Cardiac muscle cell (in vitro differentiated cells and primary cell): ENCODE data around the gene DEK. TPM values are rescaled to one million over a fixed set of nuclear protein-coding genes. Genes with fewer than 3 reads are reported as not detected.

Experiments used
- DNase-seq, 2 donors: peaks; one replicate each; pipeline versions ENCODE4 v3.0.0 to v3.0.0-alpha.2; 2010 to 2017; ENCODE audit warnings: low read depth in 1 of 2, low spot score in 1 of 2
- H3K27ac ChIP-seq: fragments of 200-600 bp; sonication (generic); 2 replicates; pipeline ENCODE4 v1.5.1; 2016
- H3K27me3 ChIP-seq: fragments of 200-600 bp; sonication (generic); 2 replicates; pipeline ENCODE4 v1.6.0; 2016; ENCODE audit warnings: control low read depth
- H3K36me3 ChIP-seq: fragments of 200-600 bp; sonication (generic); 2 replicates; pipeline ENCODE4 v1.5.1; 2016; ENCODE audit warnings: control low read depth
- H3K4me1 ChIP-seq: fragments of 200-600 bp; sonication (generic); 2 replicates; pipeline ENCODE4 v1.8.1; 2017; ENCODE audit warnings: low read depth, mild to moderate bottlenecking, mixed run types
- H3K4me3 ChIP-seq: fragments of 200-600 bp; sonication (generic); 2 replicates; pipeline ENCODE4 v1.5.1; 2016; ENCODE audit warnings: mild to moderate bottlenecking
- H3K9me3 ChIP-seq: fragments of 200-600 bp; sonication (generic); 2 replicates; pipeline ENCODE4 v1.5.1; 2017; ENCODE audit warnings: low read depth, mild to moderate bottlenecking, control low read depth
- polyA plus RNA-seq: library from polyadenylated mRNA; unstranded; fragments of >200 nt; fragmentation: Nextera tagmentation; extraction: Ambion mirVana; gene quantifications from 2 replicates; pipeline ENCODE4 v1.2.1, GENCODE V29; 2016
- total RNA-seq: library from RNA; depleted of rRNA; stranded (reverse); fragments of >200 nt; gene quantifications from 2 replicates; pipeline ENCODE4 v1.2.3, GENCODE V29; 2016
- TF ChIP-seq, protein P1 (sequence below): IDR thresholded peaks from 2 replicates; pipeline ENCODE4 v1.5.1; 2012; ENCODE audit warnings: low read depth, mild to moderate bottlenecking, low read length

Gene DEK
- total and polyA plus RNA-seq, 2 experiments from 2014 or later = 80.8 to 128 TPM

DNA sequence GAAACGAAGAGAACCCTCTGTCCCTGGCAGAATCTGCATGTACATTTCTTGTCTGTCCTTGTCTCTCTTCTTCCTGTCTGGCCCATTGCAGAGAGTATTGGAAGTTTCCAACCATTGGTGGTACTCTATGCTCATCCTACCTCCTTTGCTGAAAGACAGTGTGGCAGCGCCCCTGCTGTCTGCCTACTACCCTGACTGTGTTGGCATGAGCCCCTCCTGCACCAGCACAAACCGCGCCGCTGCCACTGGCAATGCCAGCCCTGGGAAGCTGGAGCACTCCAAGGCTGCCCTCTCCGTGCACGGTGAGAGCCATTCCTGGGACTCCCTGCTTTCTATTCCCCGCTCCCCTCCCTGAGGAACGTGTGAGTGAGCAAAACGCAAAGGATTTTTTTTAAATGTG, 76.6 kb downstream of the DEK start:
- Histone ChIP-seq H3K9me3 (no peaks in the 10 kb centered on the region), H3K4me1 (peaks cover 12% of the 10 kb centered on the region), H3K4me3 (no peak overlapping the region), H3K27me3 (no peaks in the 10 kb centered on the region), H3K27ac (no peak overlapping the region), H3K36me3 (no peaks in the 10 kb centered on the region)
- no peak for DNase-seq
- TF ChIP-seq, protein P1, sequence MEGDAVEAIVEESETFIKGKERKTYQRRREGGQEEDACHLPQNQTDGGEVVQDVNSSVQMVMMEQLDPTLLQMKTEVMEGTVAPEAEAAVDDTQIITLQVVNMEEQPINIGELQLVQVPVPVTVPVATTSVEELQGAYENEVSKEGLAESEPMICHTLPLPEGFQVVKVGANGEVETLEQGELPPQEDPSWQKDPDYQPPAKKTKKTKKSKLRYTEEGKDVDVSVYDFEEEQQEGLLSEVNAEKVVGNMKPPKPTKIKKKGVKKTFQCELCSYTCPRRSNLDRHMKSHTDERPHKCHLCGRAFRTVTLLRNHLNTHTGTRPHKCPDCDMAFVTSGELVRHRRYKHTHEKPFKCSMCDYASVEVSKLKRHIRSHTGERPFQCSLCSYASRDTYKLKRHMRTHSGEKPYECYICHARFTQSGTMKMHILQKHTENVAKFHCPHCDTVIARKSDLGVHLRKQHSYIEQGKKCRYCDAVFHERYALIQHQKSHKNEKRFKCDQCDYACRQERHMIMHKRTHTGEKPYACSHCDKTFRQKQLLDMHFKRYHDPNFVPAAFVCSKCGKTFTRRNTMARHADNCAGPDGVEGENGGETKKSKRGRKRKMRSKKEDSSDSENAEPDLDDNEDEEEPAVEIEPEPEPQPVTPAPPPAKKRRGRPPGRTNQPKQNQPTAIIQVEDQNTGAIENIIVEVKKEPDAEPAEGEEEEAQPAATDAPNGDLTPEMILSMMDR = no peak

DNA sequence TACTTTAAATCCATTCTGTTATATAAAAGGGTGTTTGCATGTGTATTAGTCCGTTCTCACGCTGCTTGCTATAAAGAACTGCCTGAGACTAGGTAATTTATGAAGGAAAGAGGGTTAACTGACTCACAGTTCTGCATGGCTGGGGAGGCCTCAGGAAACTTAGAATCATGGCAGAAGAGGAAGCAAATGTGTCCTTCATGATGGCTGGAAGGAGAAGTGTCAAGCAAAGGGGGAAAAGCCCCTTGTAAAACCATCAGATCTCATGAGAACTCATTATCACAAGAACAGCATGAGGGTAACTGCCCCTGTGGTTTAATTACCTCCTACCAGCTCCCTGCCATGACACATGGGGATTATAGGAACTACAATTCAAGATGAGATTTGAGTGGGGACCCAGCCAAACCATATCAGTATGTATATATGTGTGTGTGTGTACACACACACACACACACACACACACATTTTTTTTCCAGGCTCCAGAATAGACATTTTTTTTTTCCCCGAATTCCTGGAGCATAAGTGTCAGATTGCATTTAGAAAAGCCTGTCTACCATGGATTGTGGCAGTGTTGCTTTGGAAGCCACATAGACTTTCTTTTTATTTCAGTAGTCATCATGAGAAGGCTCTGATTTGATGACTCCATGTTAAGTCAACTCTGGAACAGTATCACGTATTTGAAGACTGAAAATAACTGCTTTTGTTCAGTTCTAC, 77.6 kb downstream of the DEK start:
- no peak for DNase-seq
- TF ChIP-seq, protein P1 = no peak
- peak overlapping the region; percentile 56 for H3K27ac ChIP-seq
- no peaks in the 10 kb centered on the region for H3K27me3 ChIP-seq
- peaks cover 12% of the 10 kb centered on the region for H3K4me1 ChIP-seq
- no peaks in the 10 kb centered on the region for H3K9me3 ChIP-seq
- H3K36me3 ChIP-seq = no peaks in the 10 kb centered on the region
- no peak overlapping the region for H3K4me3 ChIP-seq

DNA sequence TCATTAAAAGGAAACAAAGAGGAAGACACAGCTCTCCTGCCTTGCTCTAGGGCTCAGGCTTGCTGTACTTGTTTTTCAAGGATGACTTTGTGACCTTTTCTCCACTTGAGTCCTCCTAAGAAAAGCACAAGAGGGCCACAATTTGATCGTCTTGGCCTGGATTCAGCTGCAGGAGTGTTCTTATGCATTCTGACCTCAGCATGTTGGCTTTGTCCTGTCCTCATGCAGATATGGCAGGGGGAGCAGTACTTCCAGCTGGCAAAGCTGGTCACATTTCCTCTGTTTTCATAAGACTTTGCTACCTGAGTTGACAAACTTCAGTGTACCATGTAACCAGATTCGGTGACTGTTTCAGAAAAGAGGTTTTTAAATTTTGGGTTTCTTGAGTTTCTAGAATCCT, 78.3 kb downstream of the DEK start:
- Histone ChIP-seq H3K4me3 (no peak overlapping the region), H3K9me3 (no peaks in the 10 kb centered on the region), H3K36me3 (no peaks in the 10 kb centered on the region), H3K27ac (peak overlapping the region; percentile 56), H3K27me3 (no peaks in the 10 kb centered on the region), H3K4me1 (peaks cover 12% of the 10 kb centered on the region)
- DNase-seq = peak; percentile 22 to 33
- TF ChIP-seq, protein P1 = no peak

DNA sequence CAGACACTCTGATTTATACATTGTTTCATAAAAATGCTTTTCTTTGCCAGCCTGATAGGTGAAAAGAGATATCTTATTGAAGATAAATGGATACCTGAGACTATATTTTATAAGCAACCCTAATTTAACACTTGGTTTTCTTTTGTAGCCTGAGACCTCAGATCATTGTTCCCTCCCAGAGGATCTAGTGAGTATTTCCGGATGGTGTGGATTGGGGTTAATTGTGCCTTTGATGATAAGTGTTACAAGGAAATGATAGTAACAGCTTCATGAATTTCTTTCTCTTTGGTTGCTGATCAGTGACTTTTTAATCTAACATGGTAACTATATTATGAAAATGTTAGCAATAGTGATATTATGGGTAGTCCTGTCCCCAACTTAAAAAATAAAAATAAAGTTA, 78.7 kb downstream of the DEK start:
- Histone ChIP-seq H3K27me3 (no peaks in the 10 kb centered on the region), H3K4me1 (peaks cover 12% of the 10 kb centered on the region), H3K4me3 (no peak overlapping the region), H3K27ac (peak overlapping the region; percentile 56), H3K36me3 (no peaks in the 10 kb centered on the region), H3K9me3 (no peaks in the 10 kb centered on the region)
- no peak for DNase-seq
- TF ChIP-seq, protein P1 = no peak

DNA sequence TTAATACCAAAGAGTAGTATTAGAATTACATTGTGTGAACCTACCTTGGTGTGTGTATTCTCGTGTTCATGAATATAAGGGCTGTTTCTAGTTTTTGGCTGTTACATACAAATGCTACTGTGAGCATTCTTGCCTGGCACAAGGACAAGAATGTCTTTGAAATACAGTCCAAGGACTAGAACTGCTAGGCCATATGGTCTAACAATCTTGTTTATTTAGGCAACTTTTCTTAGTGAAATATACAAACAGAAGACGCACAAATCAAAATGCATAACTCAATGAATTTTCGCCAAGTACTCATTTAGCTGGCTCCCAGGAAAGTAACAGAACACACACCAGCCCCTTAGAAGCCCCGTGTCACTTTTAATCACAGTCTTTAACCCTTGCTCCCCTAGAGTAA, 80.6 kb downstream of the DEK start:
- H3K27ac ChIP-seq = no peak overlapping the region
- DNase-seq = peak in 1 of 2 donors; percentile 35
- no peak overlapping the region for H3K4me3 ChIP-seq
- H3K9me3 ChIP-seq = no peaks in the 10 kb centered on the region
- no peaks in the 10 kb centered on the region for H3K36me3 ChIP-seq
- TF ChIP-seq, protein P1 = no peak
- peaks cover 12% of the 10 kb centered on the region for H3K4me1 ChIP-seq
- H3K27me3 ChIP-seq = no peaks in the 10 kb centered on the region
